ENCODE data around the gene SUN1. TPM values are rescaled to one million over a fixed set of nuclear protein-coding genes. Genes with fewer than 3 reads are reported as not detected.

SUN1 gene
- total RNA-seq, 2 experiments from 2014 or later = 104 to 108 TPM

DNA sequence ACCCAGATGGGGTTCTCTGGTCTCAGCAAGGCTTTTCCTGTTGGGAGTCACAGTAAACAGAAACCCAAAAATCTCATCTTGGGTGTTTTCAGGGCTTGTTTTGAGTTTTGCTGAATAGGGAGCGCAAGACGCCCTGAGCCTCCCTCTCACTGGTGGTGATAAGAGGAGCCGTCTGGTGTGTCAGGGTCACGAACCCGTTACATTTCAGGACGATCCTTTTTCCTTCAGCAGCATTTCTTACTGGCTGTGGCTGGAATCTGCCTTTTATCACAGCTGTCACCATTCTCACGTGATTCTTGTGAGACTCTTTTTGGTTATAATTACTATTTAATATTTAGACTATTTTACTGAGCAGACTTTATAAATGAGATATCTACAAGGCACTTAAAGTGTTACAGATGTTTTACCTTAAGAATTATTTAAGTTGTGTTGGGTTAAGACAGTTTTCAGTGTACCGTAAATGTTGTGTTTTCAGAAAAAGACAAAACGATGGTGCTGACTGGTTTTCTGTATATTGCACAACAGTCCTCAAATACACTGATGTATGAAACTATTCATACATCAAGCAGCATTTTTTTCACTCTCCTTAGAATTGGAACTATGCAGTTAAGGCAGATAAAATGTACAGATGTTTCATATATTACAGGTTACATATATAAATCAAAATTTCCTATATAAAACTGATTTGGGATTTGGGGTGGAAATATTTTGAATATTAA is 41.9 kb downstream of the SUN1 start:
- ATAC-seq (ENCODE audit: poor library complexity) (no peak), DNase-seq (no peak)
- H3K36me3 Mint-ChIP-seq (ENCODE audit: low read depth) = peaks cover 49% of the 10 kb centered on the region
- ChIA-PET CTCF (interaction anchor here (0.6 to 3.1 kb wide), 10 partner anchors 26 to 88 kb away, joined by 3 to 22 read pairs (median 4); partner anchors contain the start of gene SUN1), POLR2A (interaction anchor here (0.6 kb wide), 1 partner anchor 61 kb away, joined by 3 read pairs; no protein-coding TSS in a partner anchor)
- peak overlapping the region; percentile 15 for H3K4me3 Mint-ChIP-seq
- peaks cover 21% of the 10 kb centered on the region for H3K36me3 ChIP-seq (ENCODE audit: insufficient read depth, low read length)
- intact Hi-C loops (cut with DNase I, micrococcal nuclease) = loop anchor here (1.0 to 10.0 kb wide), 5 partner anchors 59 to 1971 kb away; partner anchors contain the start of gene GNA12 (in 1 of the 2)
- no peaks in the 10 kb centered on the region for H3K9me3 Mint-ChIP-seq
- H3K27ac Mint-ChIP-seq = peak overlapping the region; percentile 79
- peaks cover 36% of the 10 kb centered on the region for H3K4me1 ChIP-seq (ENCODE audit: insufficient read depth, low read length)
- no peak overlapping the region for H3K27ac ChIP-seq (ENCODE audit: low read depth in 1 of 2, low read length in 2 of 2)
- no peaks in the 10 kb centered on the region for H3K27me3 ChIP-seq (ENCODE audit: control insufficient read depth in 1 of 2, insufficient read depth in 2 of 2, low read length in 2 of 2)
- no peak overlapping the region for H3K4me3 ChIP-seq (ENCODE audit: low read length)
- peaks cover 20% of the 10 kb centered on the region for H3K4me1 Mint-ChIP-seq (ENCODE audit: low read depth)
- H3K9me3 ChIP-seq (ENCODE audit: control insufficient read depth in 1 of 2, insufficient read depth in 1 of 2, low read length in 2 of 2) = no peaks in the 10 kb centered on the region
- H3K27me3 Mint-ChIP-seq = no peaks in the 10 kb centered on the region
- TF ChIP-seq, protein P1, sequence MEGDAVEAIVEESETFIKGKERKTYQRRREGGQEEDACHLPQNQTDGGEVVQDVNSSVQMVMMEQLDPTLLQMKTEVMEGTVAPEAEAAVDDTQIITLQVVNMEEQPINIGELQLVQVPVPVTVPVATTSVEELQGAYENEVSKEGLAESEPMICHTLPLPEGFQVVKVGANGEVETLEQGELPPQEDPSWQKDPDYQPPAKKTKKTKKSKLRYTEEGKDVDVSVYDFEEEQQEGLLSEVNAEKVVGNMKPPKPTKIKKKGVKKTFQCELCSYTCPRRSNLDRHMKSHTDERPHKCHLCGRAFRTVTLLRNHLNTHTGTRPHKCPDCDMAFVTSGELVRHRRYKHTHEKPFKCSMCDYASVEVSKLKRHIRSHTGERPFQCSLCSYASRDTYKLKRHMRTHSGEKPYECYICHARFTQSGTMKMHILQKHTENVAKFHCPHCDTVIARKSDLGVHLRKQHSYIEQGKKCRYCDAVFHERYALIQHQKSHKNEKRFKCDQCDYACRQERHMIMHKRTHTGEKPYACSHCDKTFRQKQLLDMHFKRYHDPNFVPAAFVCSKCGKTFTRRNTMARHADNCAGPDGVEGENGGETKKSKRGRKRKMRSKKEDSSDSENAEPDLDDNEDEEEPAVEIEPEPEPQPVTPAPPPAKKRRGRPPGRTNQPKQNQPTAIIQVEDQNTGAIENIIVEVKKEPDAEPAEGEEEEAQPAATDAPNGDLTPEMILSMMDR (IDR thresholded peaks at IDR 0.05) = no peak

DNA sequence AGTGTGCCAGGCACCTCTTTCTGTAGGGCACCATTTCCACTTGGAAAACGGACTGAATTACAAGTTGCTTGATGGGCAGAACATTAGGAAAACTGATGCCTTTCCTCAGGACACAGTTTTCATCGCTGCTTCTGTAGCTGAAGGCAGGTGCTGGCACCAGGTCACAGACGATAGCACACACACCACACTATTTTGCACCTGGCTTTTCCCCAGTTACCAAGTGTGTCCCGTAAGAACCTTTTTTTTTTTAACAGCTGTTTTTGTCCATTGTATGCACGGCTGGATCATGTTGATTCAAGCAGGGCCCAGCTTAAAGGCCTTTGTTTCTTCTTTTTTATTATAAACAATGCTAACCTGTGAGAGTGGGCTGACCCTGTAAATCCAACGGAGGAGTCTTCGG is 42.8 kb downstream of the SUN1 start:
- Histone ChIP-seq H3K27ac (ENCODE audit: low read depth in 1 of 2, low read length in 2 of 2) (peak overlapping the region in 1 of 2 donors; percentile 41), H3K36me3 (ENCODE audit: insufficient read depth, low read length) (peaks cover 14% of the 10 kb centered on the region), H3K9me3 (ENCODE audit: control insufficient read depth in 1 of 2, insufficient read depth in 1 of 2, low read length in 2 of 2) (no peaks in the 10 kb centered on the region), H3K4me1 (ENCODE audit: insufficient read depth, low read length) (peaks cover 43% of the 10 kb centered on the region), H3K27me3 (ENCODE audit: control insufficient read depth in 1 of 2, insufficient read depth in 2 of 2, low read length in 2 of 2) (no peaks in the 10 kb centered on the region), H3K4me3 (ENCODE audit: low read length) (no peak overlapping the region)
- TF ChIP-seq, protein P1 (IDR thresholded peaks at IDR 0.05) = no peak
- Mint-ChIP-seq H3K36me3 (ENCODE audit: low read depth) (peaks cover 47% of the 10 kb centered on the region), H3K27ac (peak overlapping the region; percentile 44), H3K9me3 (no peaks in the 10 kb centered on the region), H3K4me3 (peak overlapping the region; percentile 62), H3K4me1 (ENCODE audit: low read depth) (peaks cover 26% of the 10 kb centered on the region), H3K27me3 (no peaks in the 10 kb centered on the region)
- POLR2A ChIA-PET = interaction anchor here (1.2 to 2.3 kb wide), 8 partner anchors 12 to 257 kb away, joined by 3 to 21 read pairs (median 7); partner anchors contain the start of genes COX19 and SUN1
- intact Hi-C loops (cut with DNase I, micrococcal nuclease) = loop anchor here (5.0 to 10.0 kb wide), 7 partner anchors 60 to 1970 kb away; partner anchors contain the start of genes DNAAF5 (in 1 of the 2), GNA12 (in 1 of the 2) and PRKAR1B (in 1 of the 2)
- DNase-seq (peak in 1 of 14 experiments; percentile 23), ATAC-seq (ENCODE audit: poor library complexity) (no peak)
- CTCF ChIA-PET = interaction anchor here (1.2 to 1.6 kb wide), 2 partner anchors 88 to 611 kb away, joined by 3 to 8 read pairs; no protein-coding TSS in a partner anchor

DNA sequence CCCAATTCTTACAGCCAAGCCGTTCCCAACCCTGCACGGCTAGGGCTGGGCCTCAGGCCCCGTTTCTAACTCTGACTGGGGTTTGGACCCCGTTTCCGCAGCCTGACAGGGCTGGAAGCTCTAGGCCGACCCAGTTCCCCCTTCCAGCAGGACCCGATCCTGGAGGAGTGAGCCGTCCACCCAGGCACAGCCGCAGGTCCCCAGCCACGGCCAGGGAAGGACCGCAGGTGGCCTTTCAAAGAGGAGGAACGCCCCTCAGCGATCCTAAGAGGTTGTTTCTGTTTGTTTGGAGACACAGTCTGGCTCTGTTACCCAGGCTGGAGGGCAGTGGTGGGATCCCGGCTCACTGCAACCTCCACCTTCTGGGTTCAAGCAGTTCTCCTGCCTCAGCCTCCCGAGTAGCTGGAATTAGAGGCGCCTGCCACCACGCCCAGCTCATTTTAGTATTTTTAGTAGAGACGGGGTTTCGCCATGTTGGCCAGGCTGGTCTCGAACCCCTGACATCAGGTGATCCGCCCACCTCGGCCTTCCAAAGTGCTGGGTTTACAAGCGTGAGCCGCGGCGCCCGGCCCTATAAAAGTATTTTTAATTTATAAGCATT is 43.3 kb downstream of the SUN1 start:
- peak overlapping the region; percentile 44 for H3K27ac Mint-ChIP-seq
- Histone ChIP-seq H3K36me3 (ENCODE audit: insufficient read depth, low read length) (peaks cover 13% of the 10 kb centered on the region), H3K9me3 (ENCODE audit: control insufficient read depth in 1 of 2, insufficient read depth in 1 of 2, low read length in 2 of 2) (no peaks in the 10 kb centered on the region), H3K4me3 (ENCODE audit: low read length) (peak overlapping the region; percentile 48), H3K27ac (ENCODE audit: low read depth in 1 of 2, low read length in 2 of 2) (peak overlapping the region; percentile 41 to 62), H3K27me3 (ENCODE audit: control insufficient read depth in 1 of 2, insufficient read depth in 2 of 2, low read length in 2 of 2) (no peaks in the 10 kb centered on the region), H3K4me1 (ENCODE audit: insufficient read depth, low read length) (peaks cover 49% of the 10 kb centered on the region)
- ChIA-PET CTCF (interaction anchor here (1.2 to 1.6 kb wide), 2 partner anchors 89 to 612 kb away, joined by 3 to 8 read pairs; no protein-coding TSS in a partner anchor), POLR2A (interaction anchor here (1.2 to 2.3 kb wide), 10 partner anchors 13 to 513 kb away, joined by 3 to 21 read pairs (median 6); partner anchors contain the start of genes COX19 and SUN1)
- intact Hi-C loops (cut with DNase I, micrococcal nuclease) = loop anchor here (5.0 to 10.0 kb wide), 7 partner anchors 61 to 1969 kb away; partner anchors contain the start of genes DNAAF5 (in 1 of the 2), GNA12 (in 1 of the 2) and PRKAR1B (in 1 of the 2)
- DNase-seq = peak in 2 of 14 experiments; percentile 25 to 58
- H3K27me3 Mint-ChIP-seq = no peaks in the 10 kb centered on the region
- H3K4me1 Mint-ChIP-seq (ENCODE audit: low read depth) = peaks cover 30% of the 10 kb centered on the region
- TF ChIP-seq, protein P1 (IDR thresholded peaks at IDR 0.05) = no peak
- no peaks in the 10 kb centered on the region for H3K9me3 Mint-ChIP-seq
- peak overlapping the region; percentile 65 for H3K4me3 Mint-ChIP-seq
- peaks cover 44% of the 10 kb centered on the region for H3K36me3 Mint-ChIP-seq (ENCODE audit: low read depth)
- no peak for ATAC-seq (ENCODE audit: poor library complexity)
